SKM-1 (cell line): Measurements from ENCODE around the gene RHOT1.
"Not testable (repeated sequence)": the region's sequence is repeated elsewhere in the genome, so short reads cannot be mapped to it uniquely, and the experiment has no call there.

Source experiments
- DNase-seq: peaks from one replicate; lab custom pipeline; 2025; ENCODE audit not compliant: unreplicated experiment; lab: John Stamatoyannopoulos, UW

Gene RHOT1

DNA sequence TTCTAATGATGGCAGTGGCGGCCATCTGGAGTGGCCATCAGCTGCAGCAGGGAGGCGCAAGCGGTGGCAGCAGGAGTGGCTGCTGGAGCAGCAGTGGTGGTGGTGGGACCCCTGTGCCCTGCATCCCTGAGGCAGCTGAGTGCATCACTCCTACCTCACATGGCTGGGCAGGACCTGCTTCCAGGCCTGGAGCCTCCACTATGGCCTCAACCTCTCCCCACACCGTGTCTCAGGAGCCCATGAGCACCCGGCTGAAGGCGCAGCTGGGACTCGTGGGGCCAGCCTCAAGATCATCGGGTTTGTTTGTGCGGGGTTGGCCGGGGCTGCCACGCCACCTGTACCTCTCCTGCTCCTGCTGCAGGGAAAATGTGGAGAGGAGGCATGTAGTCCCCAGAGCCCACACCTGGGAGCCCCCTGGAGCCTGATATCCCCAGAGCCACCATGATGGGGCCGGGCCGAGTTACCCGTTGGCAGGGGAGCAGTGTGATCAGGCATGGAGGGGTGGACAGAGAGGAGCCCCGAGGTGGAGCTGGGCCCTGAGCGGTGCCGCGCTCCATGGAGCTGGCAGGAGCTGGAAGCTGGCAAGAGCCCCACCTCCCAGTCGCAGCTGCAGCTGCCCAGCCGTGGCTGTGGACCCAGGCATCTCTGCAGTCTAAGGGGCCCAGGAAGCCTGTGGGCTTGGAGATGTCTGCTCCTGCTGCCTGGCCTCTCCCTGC, 16.7 kb downstream of the RHOT1 start:
- no peak for DNase-seq

DNA sequence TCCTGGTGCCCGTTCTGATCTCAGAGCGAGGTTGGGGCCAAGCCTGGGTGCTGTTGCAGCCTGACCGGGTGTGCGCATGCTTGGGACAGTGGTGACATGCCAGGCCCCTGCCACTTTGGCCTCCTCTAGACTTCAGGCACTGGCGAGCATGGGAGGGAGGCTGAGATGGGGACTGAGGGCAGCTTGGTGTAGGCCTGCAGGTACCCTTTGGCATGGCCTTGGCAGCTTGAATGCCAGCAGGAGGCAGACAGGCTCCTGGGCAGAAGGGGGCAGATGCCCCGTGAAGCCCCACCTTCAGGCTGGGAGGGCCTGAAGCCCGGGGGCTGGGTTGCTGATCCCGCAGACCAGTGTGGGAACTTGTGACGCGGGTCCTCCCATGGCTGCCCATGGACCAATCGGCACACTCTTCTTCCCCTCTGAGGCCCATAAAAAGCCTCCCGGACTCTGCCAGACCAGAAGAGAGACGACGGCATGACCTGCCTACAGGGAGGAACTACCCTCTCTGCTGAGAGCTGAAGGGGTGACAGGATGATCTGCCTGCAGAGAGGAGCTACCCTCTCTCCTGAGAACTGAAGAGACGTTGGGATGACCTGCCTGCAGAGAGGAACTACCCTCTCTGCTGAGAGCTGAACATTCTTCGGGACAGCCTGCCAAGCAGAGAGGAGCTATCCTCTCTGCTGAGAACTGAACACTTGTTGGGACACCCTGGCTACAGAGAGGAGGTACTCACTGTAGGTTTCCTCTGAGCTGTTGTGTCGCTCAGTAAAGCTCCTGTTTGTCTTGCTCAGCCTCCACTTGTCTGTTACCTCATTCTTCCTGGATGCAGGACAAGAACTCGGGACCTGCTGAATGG, 17.5 kb downstream of the RHOT1 start:
- DNase-seq: no peak

DNA sequence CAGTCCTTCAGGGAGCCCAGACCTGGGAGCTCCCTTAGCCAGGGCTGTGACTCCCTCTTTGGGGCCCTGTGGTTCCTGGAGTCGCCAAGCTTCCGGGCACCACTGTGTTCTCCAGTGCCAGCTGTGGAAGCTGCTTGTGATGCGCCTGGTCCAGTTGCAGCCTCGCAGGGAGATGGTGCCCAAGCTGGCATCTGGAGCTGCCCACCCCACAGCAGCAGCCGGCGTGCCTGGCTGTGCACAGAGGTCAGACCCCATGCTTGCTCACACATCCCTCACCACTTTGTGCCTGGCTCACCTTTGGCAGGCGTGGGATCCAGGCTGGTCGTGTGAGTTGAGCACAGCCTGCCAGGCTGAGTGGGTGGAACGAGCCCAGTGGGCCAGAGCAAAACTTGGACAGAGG, 18.2 kb downstream of the RHOT1 start:
- no peak for DNase-seq

DNA sequence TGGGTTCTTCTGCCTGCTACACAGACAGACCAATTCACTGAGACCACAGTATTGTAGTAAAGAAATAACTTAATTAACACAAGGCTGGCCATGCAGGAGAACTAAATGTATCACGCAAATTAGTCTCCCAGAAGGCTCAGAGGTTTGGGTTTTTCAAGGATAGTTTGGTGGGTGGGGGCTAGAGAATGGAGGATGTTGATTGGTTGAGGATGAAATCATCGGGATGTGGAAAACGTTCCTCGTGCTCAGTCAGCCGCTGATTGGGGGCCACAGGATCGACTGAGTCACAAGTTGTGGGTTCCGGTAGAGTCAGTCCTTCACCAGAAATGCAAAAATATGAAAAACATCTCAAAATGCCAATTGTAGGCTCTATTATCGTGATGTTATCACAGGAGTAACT, 18.7 kb downstream of the RHOT1 start:
- DNase-seq: no peak

DNA sequence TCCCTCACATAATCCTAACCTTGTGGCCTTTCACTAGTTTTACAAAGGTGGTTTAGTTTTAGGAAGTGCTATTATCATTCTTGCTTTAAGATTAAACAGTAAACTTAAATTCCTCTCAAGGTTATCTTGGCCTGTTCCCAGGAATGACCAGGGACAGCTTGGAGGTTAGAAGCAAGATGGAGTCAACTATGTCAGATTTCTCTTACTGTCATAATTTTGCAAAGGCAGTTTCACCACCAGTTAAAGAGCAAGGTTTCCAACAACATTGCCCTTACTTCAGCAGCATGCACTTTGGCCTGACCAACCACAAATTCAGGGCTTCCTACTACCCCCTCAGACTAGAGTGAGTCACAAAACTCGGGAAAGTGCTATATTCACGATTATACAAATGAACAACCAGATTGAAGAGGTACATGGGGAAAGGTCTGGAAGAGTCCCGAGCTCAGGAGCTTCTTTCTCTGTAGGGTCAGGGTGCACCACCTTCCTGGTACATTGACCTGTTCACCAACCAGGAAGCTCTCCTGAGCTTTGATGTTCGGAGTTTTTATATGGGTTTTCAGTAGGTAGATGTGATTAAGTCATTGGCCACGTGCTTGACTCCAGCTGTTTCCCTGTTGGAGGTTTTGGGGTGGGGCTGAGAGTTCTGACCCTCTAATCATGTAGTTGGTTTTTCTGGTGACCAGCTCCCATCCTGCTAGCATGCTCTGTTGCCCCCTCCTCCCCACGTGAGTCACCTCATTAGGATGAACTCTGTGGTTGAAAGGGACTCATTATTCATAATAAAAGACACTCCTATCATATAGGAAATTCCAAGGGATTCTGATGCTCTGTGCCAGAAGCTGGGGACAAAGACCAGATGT, 19.4 kb downstream of the RHOT1 start:
- DNase-seq: no peak

DNA sequence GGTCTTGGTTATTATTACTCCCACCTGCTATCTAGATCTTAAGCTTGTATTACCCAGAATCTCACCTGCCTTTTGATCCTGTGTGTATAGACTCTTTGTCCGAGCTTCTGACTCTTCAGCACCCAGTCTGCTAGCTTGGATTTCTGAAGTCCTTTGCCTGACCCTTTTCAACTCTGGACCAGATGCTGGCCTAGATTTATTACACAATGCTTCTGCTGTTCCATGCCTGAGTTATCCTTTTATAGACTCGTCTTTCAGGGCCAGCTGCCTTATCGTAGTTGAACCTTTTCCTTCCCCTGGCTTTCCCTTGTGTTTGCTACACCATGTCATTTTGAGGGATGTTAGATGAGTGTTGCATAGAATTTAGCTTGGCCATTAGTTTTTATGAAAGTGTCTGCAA, 32.6 kb downstream of the RHOT1 start:
- DNase-seq: no peak

DNA sequence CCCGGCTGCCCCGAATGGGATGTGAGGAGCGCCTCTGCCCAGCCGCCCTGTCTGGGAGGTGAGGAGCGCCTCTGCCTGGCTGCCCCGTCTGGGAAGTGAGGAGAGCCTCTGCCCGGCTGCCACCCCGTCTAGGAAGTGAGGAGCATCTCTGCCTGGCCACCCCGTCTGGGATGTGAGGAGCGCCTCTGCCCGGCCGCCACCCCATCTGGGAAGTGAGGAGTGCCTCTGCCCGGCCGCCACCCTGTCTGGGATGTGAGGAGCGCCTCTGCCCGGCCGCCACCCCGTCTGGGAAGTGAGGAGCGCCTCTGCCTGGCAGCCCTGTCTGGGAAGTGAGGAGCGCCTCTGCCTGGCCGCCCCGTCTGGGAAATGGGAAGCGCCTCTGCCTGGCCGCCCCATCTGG, 36.4 kb downstream of the RHOT1 start:
- not testable (repeated sequence) for DNase-seq

DNA sequence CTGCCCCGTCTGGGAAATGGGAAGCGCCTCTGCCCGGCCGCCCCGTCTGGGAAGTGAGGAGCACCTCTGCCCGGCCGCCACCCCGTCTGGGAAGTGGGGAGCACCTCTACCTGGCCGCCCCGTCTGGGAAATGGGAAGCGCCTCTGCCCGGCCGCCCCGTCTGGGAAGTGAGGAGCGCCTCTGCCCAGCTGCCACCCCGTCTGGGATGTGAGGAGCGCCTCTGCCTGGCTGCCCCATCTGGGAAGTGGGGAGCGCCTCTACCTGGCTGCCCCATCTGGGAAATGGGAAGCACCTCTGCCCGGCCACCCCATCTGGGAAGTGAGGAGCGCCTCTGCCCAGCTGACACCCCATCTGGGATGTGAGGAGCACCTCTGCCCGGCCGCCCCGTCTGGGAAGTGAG, 36.8 kb downstream of the RHOT1 start:
- not testable (repeated sequence) for DNase-seq

DNA sequence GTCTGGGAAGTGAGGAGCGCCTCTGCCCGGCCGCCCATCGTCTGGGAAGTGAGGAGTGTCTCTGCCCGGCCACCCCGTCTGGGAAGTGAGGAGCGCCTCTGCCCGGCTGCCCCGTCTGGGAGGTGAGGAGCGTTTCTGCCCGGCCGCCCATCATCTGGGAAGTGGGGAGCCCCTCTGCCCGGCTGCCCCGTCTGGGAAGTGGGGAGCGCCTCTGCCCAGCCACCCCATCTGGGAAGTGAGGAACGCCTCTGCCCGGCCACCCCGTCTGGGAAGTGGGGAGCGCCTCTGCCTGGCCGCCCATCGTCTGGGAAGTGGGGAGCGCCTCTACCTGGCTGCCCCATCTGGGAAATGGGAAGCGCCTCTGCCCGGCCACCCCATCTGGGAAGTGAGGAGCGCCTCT, 37.2 kb downstream of the RHOT1 start:
- DNase-seq: not testable (repeated sequence)

DNA sequence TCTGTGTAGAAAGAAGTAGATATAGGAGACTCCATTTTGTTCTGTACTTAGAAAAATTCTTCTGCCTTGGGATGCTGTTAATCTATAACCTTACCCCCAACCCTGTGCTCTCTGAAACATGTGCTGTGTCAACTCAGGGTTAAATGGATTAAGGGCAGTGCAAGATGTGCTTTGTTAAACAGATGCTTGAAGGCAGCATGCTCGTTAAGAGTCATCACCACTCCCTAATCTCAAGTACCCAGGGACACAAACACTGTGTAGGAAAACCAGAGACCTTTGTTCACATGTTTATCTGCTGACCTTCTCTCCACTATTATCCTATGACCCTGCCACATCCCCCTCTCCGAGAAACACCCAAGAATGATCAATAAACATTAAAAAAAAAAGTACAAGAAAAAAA, 38.0 kb downstream of the RHOT1 start:
- not testable (repeated sequence) for DNase-seq

DNA sequence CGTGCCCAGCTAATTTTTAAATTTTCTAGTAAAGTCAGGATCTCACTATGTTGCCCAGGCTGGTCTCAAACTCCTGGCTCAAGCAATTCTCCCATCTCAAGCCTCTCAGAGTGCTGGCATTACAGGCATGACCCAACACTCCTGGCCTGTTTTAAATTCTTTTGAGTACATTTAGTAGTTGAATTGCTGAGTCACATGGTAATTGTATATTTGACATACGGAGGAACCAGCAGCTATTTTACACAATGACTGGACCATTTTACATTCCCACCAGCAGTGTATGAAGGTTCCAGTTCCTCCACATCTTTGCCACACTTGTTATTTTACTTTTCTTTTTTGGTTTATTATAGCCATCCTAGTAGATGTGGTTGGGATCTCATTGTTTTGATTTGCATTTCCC, 43.6 kb downstream of the RHOT1 start:
- DNase-seq: no peak

DNA sequence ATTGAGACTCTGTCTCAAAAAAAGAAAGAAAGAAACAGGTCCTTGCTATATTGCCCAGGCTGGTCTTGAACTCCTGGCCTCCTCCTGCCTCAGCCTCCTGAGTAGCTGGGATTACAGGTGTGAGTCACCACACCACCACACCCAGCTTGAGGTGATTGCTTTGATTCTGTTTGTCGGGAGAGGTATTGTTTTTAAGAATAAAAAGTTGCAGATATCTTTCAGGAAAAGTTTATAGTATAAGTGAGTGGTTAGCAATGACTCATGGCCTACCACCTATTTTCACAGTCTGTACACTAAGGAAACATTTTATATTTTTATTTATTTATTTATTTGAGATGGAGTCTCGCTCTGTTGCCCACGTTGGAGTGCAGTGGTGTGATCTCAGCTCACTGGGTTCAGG, 45.0 kb downstream of the RHOT1 start:
- no peak for DNase-seq

DNA sequence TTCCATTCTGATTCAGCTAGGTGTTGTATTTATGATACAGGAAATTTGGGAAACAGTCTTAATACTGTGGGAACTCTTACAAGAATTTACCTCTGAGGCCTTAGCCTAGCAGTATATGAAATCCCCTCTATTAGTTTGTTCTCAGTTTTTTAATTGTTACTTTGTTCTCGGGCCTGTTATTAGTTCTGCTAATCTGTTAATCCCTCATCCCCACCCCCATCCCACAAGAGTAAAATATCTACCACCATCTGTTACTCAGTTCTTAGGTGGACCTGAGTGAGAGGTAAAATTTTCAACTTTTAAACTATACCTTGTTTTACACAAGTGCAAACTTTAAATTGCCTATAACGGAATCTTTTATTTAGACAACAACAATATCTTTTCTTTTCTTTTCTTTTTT, 47.0 kb downstream of the RHOT1 start:
- no peak for DNase-seq

DNA sequence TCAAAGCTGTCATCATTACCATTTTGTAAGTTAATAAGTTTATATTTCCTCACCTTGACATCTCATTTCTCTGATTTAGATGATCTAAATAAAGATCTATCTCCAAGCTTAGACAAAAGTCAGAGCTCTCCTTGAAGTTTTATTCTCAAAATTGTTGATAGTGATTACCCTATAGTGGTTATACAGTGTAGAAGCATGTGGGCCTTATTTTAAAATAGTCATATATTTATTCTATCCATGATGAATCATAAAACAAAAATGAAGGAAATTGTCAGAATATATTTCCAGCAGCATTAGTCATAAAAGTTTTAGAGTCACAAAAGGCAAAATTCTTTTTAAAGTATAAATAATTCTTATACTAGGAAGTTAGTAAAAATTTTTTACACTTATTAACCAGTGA, 49.0 kb downstream of the RHOT1 start:
- no peak for DNase-seq

DNA sequence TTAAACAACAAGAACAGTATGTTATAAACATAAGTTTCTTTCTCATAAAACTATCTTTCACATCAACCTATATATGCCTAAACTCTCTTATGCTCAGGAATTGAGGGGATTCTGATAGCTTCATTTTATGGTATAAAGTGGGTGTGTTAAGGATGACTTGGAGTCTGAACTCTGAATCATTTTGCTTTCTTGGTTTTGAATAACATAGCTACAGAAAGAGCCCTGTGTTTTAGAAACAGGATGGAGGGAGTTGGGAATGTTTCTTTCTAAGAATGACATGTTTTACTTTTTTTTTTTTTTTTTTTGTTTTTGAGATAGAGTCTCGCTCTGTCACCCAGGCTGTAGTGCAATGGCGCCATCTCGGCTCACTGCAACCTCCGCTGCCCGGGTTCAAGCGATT, 50.1 kb downstream of the RHOT1 start:
- no peak for DNase-seq

DNA sequence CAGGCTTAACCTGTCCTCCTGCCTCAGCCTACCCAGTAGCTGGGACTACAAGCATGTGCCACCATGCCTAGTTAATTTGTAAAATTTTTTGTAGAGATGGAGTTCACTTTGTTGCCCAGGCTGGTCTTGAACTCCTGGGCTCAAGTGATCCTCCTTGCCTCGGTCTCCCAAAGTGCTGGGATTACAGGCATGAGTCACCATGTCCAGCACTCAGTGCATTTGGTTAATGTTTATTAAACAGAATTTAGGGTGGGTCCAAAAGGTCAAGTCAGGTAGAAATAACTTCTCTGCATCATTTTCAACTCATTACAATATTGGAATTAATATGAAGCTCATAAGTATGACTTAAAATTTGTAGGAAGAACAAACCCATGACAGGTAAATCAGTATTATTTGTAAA, 55.7 kb downstream of the RHOT1 start:
- DNase-seq: no peak

DNA sequence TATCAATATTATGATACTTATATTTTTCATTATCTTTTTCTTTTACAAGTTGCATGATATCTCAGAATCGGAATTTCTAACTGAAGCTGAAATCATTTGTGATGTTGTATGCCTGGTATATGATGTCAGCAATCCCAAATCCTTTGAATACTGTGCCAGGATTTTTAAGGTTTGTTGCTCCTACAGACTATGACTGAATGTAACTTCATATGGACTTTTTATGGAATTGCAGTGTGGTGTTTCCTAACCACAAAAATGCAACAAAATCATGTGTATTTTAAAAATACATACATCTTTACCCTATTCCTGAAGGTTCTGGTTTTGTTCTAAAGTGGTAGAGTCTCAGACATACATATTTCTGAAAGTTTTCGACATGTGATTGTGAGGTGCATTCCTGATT, 64.6 kb downstream of the RHOT1 start:
- no peak for DNase-seq

DNA sequence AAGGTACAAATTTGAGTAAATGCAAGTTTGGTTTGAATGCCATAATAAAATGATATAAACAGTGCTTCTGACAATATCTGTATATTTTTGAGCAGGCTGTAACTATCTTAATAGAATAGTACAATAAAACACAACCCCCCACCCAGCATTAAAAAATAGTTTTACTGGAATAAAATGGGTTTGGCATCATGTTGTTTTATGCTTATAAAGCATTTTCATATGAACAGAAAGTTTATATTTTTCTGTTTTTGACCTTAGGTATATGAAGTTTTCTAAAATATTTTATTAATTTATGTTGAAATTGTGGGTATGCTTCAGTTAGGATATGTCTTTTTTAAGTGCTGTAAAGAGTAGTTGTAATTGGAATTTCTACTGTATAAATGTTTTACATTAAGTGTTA, 66.1 kb downstream of the RHOT1 start:
- DNase-seq: no peak

DNA sequence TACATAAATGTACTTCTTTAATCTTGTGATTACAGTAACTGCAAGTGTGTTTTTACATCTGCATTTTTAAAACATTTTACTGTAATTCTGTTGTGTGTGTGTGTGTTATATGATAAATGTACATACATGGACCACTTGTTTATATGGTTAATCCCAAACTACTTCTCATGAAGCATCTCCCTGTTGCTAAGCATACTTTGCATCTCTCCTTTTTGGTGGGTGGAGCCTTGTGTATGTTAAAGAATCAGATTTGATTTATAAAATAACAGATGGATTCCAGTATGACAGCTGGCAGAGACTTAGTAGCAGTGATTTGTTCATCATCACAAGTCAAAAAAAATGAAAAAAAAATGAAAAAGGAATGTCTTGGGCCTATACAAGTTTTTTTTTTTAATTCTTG, 67.3 kb downstream of the RHOT1 start:
- no peak for DNase-seq

DNA sequence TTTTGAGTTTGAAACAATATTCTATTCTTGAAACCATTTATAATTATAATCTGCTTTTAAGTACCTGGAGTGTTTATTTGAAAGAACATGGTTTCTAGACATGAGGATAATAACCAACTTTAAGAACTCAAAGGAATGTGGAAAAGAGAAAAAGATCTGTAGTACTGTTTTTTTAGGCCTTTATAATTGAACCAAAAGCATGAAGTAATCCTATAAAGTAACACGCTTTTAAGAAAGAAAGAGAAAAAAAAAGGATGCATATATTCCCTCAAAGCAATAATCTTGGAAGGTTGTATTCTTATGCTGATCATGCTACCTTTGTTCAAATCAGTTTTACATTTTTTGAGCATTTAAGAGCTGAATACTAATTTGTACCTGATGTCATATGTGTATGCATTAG, 69.4 kb downstream of the RHOT1 start:
- no peak for DNase-seq

DNA sequence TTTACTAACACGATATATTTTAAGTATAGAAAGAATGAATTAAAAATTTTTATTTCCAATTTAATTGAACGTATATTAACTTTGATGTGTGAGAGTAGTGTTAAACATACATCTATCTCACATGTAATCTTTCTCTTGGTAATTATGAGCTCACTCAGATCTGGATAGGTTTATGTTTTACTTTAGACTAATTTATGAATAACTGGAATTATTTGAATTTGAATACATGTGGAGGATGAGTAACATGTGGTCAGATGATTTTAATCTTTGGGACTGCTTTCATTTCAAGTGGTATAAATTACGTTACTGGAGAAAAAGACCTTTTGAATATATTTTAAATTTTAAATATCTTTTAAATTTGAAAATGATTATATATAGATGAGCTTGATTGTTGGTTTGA, 73.4 kb downstream of the RHOT1 start:
- no peak for DNase-seq

DNA sequence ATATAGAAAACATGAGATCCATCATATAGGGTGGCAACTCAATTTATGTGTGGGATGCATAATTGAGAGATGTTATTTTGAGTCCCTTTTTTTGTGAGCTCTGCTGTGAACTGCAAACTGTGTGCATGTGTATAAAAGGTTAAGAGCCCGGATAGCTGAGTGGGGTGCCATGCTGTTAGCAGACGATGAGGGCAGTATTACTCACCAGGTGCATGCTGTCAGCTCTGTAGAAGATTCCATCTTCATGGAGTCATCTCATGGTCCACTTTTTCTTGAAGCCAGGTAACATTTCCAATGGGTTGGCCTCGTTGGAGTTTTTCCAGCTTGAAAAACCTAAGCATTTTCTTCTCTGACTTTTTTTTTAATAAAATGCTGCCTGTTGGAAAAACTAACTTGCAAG, 80.3 kb downstream of the RHOT1 start:
- DNase-seq: no peak
